GM12873 (cell line): ENCODE measurements around the gene PLEKHH3.

Experiments
- TF ChIP-seq, protein P1 (sequence below): IDR thresholded peaks from 2 replicates; pipeline ENCODE4 v1.5.1; 2012; ENCODE audit warnings: low read depth, mild to moderate bottlenecking, moderate library complexity, low read length, control low read depth; ENCODE audit not compliant: insufficient read depth; ENCODE audit errors: missing control alignments

The PLEKHH3 gene

DNA sequence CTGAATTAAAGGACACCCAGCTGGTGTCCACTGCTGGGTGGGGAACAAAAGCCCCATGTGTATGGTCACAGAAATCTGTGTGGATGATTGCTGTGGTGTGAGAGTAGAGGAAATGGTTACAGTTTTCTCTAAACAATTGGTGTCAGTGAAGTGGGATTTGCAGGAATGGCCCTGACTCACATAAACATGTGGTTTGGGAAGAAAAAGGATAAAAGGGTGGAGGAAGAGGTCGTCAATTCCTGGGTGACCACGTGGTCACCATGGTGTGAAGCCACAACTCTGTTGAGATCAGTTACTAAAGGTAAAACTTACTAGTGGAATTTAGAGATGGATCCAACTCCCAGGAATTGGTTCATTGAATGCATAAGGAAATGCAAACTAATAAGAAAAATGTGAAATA, 21.3 kb downstream of the PLEKHH3 start:
- TF ChIP-seq, protein P1, sequence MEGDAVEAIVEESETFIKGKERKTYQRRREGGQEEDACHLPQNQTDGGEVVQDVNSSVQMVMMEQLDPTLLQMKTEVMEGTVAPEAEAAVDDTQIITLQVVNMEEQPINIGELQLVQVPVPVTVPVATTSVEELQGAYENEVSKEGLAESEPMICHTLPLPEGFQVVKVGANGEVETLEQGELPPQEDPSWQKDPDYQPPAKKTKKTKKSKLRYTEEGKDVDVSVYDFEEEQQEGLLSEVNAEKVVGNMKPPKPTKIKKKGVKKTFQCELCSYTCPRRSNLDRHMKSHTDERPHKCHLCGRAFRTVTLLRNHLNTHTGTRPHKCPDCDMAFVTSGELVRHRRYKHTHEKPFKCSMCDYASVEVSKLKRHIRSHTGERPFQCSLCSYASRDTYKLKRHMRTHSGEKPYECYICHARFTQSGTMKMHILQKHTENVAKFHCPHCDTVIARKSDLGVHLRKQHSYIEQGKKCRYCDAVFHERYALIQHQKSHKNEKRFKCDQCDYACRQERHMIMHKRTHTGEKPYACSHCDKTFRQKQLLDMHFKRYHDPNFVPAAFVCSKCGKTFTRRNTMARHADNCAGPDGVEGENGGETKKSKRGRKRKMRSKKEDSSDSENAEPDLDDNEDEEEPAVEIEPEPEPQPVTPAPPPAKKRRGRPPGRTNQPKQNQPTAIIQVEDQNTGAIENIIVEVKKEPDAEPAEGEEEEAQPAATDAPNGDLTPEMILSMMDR, result no peak

DNA sequence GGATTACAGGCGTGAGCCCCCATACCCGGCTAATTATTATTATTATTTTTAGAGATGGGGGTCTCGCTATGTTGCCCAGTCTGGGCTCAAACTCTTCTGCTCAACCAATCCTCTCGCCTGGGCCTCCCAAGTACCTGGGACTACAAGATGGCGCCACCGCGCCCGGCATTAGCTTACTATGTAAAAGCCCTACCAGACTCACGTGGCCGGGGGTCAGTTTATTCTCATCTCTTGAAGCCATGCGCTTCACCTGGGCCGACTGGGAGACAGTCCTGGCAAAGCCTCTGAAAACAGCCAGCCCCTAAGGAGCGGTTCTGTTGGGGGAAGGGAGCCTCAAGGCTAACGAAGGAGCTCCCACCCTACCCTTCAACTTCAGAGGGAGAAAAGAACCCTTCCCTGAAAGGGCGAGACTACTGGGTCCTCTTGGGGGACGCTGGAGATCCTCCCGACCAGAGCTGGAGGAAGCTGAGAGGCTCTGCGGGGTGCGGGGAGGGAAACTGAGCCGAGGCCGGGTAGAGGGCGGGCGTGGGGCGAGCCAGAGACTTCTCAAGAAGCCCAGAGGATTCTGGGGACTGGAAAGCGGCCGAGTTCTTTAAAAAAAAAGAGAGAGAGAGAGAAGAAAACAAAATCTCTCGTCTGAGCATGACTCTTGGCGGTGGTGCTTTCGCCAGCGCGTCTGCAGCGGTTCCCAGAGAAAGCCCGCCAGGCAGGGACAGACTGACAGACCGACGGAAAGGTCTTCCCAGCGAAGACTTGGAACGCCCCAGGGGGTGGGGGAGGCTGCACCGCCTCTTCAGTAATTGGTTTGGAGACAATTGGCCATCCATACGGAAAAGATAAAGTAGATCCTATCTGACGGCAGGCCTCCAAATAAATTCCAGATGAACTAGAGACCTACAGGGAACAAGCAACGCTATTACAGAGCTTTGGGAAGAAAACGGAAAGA, 23.3 kb downstream of the PLEKHH3 start:
- TF ChIP-seq, protein P1, result no peak

GRCh38 chr17:42651392-42651791, 25.4 kb downstream of the PLEKHH3 start:
- TF ChIP-seq, protein P1, result no peak

DNA sequence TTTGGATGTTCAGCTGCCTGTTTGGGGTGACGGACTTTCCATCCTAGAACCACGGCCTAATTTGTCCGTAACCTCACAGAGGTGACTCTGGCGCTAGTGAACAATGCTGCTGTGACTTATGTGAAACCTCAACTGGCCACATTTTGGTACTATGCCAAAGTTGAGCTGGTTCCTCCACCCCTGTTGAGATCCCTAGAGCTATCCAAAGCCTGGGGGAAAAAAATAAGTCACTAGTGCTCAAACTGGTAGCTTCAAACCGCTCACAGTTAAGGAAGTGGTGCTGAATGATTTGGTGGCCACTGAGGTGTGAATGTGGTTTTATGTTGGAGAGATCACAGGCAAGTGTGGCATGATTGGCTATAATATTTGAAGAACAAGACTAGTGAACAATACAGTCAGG, 29.0 kb downstream of the PLEKHH3 start:
- TF ChIP-seq, protein P1, result no peak

GRCh38 chr17:42642336-42642735, 34.5 kb downstream of the PLEKHH3 start:
- TF ChIP-seq, protein P1, result no peak

DNA sequence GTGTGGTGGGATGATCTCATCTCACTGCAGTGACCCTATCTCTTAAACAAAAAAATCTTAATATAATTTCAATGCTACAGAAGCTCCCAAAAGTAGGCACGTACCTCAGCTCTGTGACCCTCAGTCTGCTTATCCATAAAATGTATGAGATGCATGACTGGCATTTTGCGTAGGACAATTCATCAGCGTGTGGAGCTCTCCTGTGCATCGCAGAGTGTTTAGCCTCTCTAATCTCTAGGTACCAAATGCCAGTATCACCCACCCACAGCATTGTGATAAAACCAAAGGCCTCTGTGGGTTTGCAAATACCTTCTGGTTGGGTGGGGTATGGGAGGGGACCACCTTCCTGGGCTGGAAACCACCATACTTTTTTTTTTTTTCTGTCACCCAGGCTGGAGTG, 36.7 kb downstream of the PLEKHH3 start:
- TF ChIP-seq, protein P1, result no peak

DNA sequence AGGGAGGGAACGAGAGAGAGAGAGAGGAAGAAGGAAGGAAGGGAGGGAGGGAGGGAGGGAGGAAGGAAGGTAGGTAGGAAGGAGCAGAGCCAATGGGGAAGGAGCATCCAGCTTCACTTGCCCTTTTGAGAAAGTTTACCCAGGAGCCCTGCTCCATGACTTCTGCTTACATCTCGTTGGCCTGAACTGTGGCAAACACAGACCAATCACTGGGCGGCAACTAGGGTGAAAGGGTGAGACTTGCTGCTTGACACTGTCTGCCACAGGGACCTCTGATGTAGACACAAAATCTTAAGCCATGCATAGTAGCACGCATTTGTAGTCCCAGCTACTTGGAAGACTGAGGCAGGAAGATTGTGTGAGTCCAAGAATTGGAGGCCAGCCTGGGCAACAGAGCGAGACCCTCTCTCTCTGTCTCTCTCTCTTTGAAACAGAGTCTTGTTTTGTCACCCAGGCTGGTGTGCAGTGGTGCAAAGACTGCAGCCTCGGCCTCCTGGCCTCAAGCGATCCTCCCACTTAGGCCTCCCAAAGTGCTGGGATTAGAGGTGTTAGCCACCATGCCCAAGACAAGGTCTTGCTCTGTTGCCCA, 37.2 kb downstream of the PLEKHH3 start:
- TF ChIP-seq, protein P1, result no peak
